Upper lobe of left lung (tissue), 6 donors: Measurements from ENCODE around the gene SIRT4. TPM values are rescaled to one million over a fixed set of nuclear protein-coding genes. Genes with fewer than 3 reads are reported as not detected.

Source experiments
- ATAC-seq, 2 donors: fragments of 200-7000 bp; cut with Tn5 transposase; one replicate each; pipeline ENCODE4 v1.9.1; 2022; ENCODE audit warnings: mild to moderate bottlenecking in 2 of 2, moderate library complexity in 2 of 2; ENCODE audit not compliant: low FRiP score in 2 of 2
- DNase-seq, 2 donors: peaks; one replicate each; pipeline ENCODE4 v3.0.0-alpha.2; 2019 to 2020
- H3K27ac ChIP-seq, 4 donors: fragments of 200-600 bp; sonication (generic); one replicate each; pipeline ENCODE4 v1.5.1; 2016 to 2019
- H3K27me3 ChIP-seq, 4 donors: fragments of 200-600 bp; sonication (generic); one replicate each; pipeline ENCODE4 v1.5.1; 2017 to 2019
- H3K36me3 ChIP-seq, 4 donors: fragments of 200-600 bp; sonication (generic); one replicate each; pipeline ENCODE4 v1.5.1; 2016 to 2019
- H3K4me1 ChIP-seq, 4 donors: fragments of 200-600 bp; sonication (generic); one replicate each; pipeline ENCODE4 v1.5.1; 2018 to 2019
- H3K4me3 ChIP-seq, 4 donors: fragments of 200-600 bp; sonication (generic); one replicate each; pipeline ENCODE4 v1.5.1; 2017 to 2019; ENCODE audit warnings: mild to moderate bottlenecking in 2 of 4, moderate library complexity in 1 of 4
- H3K9me3 ChIP-seq, 4 donors: fragments of 200-600 bp; sonication (generic); one replicate each; pipeline ENCODE4 v1.5.1; 2018 to 2019
- EP300 ChIP-seq, 4 donors: sonication (generic); formaldehyde crosslinking; IDR thresholded peaks; one replicate each; pipeline ENCODE4 v1.5.1; 2017; ENCODE audit warnings: antibody characterized with exemption in 4 of 4, control low read depth in 2 of 4
- POLR2A ChIP-seq, 4 donors: fragments of 450-650 bp; IDR thresholded peaks; one replicate each; pipeline ENCODE4 v1.5.1; 2016 to 2017; ENCODE audit warnings: antibody characterized with exemption in 4 of 4, mild to moderate bottlenecking in 2 of 4
- POLR2AphosphoS5 ChIP-seq, 2 donors: sonication (generic); formaldehyde crosslinking; IDR thresholded peaks; one replicate each; pipeline ENCODE4 v1.5.1; 2017; ENCODE audit warnings: antibody characterized with exemption in 2 of 2
- WGBS, 2 donors: methylation state at CpG; one replicate each; pipeline ENCODE4 v1.1.5; 2017 to 2018; 5-methylcytosine and 5-hydroxymethylcytosine counted together
- total RNA-seq, 6 donors: library from RNA; depleted of rRNA in 4 of 6; stranded (reverse); fragments of >200 nt in 4 of 6; gene quantifications; one replicate each; pipeline versions ENCODE4 v1.1.0 to v1.2.1, GENCODE V29; 2016 to 2021
- TF ChIP-seq, protein P1 (sequence below), 6 experiments: fragments of 450-650 bp in 4 of 6; fragments of 200-600 bp in 2 of 6; sonication (generic) in 2 of 6; IDR thresholded peaks; one replicate each; pipeline ENCODE4 v1.5.1; 2016 to 2019; ENCODE audit warnings: antibody characterized with exemption in 6 of 6
- donor health status: DM: no; HTN: no; CAD: no; lungs with moderate emphysema.
- donor health status: DM: no; HTN: yes; CAD: no; lungs with severe emphysema.

The SIRT4 gene
- total RNA-seq, 6 donors from 2014 or later: 1.00 to 5.2 (median 2.9) TPM

DNA sequence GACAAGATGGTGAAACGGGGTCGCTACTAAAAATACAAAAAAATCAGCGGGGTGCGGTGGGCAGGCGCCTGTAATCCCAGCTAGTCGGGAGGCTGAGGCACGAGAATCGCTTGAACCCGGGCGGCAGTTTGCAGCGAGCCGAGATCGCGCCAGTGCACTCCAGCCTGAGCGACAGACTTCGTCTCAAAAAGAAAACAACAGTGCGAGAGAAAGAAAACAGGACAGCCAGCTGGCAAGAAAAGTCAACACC is 9.8 kb upstream of the SIRT4 start:
- DNase-seq (peak in 1 of 2 donors; percentile 82), ATAC-seq (no peak)

DNA sequence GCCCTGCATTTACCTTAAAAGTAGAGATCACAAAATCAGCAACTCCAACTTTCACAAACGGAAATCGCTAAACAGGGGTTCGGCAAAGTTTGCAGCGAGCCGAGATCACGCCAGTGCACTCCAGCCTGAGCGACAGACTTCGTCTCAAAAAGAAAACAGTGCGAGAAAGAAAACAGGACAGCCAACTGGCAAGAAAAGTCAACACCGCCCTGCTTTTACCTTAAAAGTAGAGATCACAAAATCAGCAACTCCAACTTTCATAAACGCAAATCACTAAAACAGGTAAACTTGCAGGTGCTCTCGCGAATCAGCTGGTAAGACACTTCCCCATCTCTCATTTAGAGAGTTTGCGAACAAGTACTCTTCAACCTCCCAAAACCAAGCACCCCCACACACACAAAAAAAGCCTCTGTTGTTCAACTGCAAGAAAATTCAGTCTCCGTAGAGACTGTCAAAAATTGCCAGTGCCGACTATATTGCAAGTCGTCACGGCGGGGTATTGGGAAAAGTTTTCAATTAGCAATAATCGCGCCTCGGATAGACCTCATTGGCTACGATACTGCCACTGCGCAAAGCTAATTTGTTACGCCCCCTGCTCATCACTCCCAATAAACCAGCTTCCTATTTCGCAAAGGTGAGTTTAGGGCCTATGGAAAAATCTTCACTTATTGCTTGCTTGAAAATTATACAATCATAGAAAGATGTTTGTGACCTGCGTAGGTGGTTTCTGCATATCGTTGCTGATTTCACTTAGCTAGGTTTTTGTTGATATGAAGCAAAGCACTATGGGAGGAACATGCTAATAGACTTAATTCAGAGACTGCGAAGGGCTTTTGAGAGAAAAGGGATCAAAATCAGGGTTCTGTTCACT is 9.2 kb upstream of the SIRT4 start, which contains the start of gene RNU4-1:
Gene RNU4-1, minus strand, starts transcription at position 577 of the 871 bp plus-strand sequence.
- peak in 1 of 2 donors; percentile 73 for DNase-seq
- peak within 1 kb of the TSS; percentile 45 to 61 (median 58) for H3K4me3 ChIP-seq
- H3K27ac ChIP-seq: peak within 1 kb of the TSS; percentile 95 to 98 (median 97)
- peak; percentile 72 to 77 for ATAC-seq
- no peaks in the 10 kb centered on the region for H3K9me3 ChIP-seq
- WGBS, 2 donors: 1 to 2% methylated on average over 29 of the region's 29 CpGs
- H3K4me1 ChIP-seq: peaks cover 5 to 20% (median 9%) of the 10 kb centered on the region in 4 donors
- no peaks in the 10 kb centered on the region for H3K27me3 ChIP-seq
- no peaks in the 10 kb centered on the region for H3K36me3 ChIP-seq
- TF ChIP-seq POLR2AphosphoS5 (IDR thresholded peaks at IDR 0.05) (peak; percentile 89 to 93), POLR2A (IDR thresholded peaks at IDR 0.05) (peak in 3 of 4 donors; percentile 58 to 84 (median 83)), EP300 (IDR thresholded peaks at IDR 0.05) (peak in 1 of 4 donors; percentile 50)
- TF ChIP-seq, protein P1, sequence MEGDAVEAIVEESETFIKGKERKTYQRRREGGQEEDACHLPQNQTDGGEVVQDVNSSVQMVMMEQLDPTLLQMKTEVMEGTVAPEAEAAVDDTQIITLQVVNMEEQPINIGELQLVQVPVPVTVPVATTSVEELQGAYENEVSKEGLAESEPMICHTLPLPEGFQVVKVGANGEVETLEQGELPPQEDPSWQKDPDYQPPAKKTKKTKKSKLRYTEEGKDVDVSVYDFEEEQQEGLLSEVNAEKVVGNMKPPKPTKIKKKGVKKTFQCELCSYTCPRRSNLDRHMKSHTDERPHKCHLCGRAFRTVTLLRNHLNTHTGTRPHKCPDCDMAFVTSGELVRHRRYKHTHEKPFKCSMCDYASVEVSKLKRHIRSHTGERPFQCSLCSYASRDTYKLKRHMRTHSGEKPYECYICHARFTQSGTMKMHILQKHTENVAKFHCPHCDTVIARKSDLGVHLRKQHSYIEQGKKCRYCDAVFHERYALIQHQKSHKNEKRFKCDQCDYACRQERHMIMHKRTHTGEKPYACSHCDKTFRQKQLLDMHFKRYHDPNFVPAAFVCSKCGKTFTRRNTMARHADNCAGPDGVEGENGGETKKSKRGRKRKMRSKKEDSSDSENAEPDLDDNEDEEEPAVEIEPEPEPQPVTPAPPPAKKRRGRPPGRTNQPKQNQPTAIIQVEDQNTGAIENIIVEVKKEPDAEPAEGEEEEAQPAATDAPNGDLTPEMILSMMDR (IDR thresholded peaks at IDR 0.05): no peak

More for the DNA sequence above, 9.8 kb upstream of the SIRT4 start:
- Histone ChIP-seq H3K4me1 (peaks cover 5 to 20% (median 9%) of the 10 kb centered on the region in 4 donors), H3K36me3 (no peaks in the 10 kb centered on the region), H3K27ac (peak overlapping the region; percentile 95 to 98 (median 97)), H3K9me3 (no peaks in the 10 kb centered on the region), H3K27me3 (no peaks in the 10 kb centered on the region), H3K4me3 (peak overlapping the region; percentile 45 to 61 (median 58))
- TF ChIP-seq POLR2A (IDR thresholded peaks at IDR 0.05): no peak
- TF ChIP-seq POLR2AphosphoS5 (IDR thresholded peaks at IDR 0.05): no peak
- TF ChIP-seq, protein P1 (IDR thresholded peaks at IDR 0.05): no peak
- TF ChIP-seq EP300 (IDR thresholded peaks at IDR 0.05): no peak
- WGBS, 2 donors: 0 to 1% methylated on average over 14 to 17 of the region's 17 CpGs

DNA sequence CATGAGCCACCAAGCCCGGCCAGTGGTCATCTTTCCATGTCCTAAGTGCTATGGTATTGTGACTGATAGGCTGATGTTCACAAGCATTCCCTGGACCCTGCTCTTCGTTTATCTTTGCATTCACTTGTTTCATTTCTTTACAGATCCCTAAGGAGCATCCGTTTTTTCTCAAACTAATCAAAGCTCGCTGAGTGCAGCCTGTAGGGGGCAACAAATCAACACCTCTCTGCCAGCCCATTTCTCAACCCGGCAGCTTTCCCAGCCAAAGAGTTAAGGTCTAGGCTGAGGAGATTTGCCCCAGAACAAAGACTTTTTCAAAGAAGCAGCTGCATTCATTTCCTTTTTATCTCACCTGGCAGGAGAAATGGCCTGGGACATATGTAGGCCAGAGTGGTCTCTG is 12.1 kb downstream of the SIRT4 start:
- DNase-seq (no peak), ATAC-seq (no peak)
- Histone ChIP-seq H3K27ac (no peak overlapping the region), H3K4me1 (peaks cover 9 to 12% (median 10%) of the 10 kb centered on the region in 4 donors), H3K36me3 (no peaks in the 10 kb centered on the region), H3K4me3 (no peak overlapping the region), H3K9me3 (peaks cover 0 to 6% (median 0%) of the 10 kb centered on the region in 4 donors), H3K27me3 (no peaks in the 10 kb centered on the region)
- 65 to 71% methylated on average over 5 of the region's 5 CpGs for WGBS, 2 donors
- TF ChIP-seq, protein P1 (IDR thresholded peaks at IDR 0.05): no peak
- no peak for TF ChIP-seq POLR2A (IDR thresholded peaks at IDR 0.05)
- no peak for TF ChIP-seq POLR2AphosphoS5 (IDR thresholded peaks at IDR 0.05)
- TF ChIP-seq EP300 (IDR thresholded peaks at IDR 0.05): no peak

DNA sequence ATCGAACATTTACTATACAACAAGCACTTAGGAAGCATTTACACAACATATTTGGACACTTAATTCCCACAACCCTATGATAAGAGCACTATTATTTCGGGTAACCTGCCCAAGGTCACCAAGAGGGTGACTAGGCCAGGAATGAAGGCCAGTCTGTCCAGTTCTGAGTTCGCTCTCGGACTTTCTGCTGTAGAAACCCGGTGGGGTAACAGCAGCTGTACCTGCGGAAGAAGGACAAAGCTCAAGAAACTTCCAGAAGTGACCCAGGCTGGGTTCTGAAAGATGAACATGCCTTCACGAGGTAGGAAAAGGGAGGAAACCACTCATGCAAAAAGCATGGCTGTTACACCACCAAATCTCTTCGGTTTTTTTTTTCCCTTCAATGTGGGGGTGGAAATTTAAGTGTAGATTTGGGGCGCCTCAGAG is 14.7 kb downstream of the SIRT4 start:
- 37 to 39% methylated on average over 9 of the region's 9 CpGs for WGBS, 2 donors
- Histone ChIP-seq H3K4me3 (peak overlapping the region; percentile 54 to 68 (median 62)), H3K9me3 (peaks cover 0 to 6% (median 0%) of the 10 kb centered on the region in 4 donors), H3K27ac (peak overlapping the region; percentile 78 to 90 (median 86)), H3K36me3 (no peaks in the 10 kb centered on the region), H3K4me1 (peaks cover 9 to 12% (median 10%) of the 10 kb centered on the region in 4 donors), H3K27me3 (no peaks in the 10 kb centered on the region)
- DNase-seq (no peak), ATAC-seq (no peak)
- TF ChIP-seq, protein P1 (IDR thresholded peaks at IDR 0.05): no peak
- TF ChIP-seq POLR2A (IDR thresholded peaks at IDR 0.05) (no peak), POLR2AphosphoS5 (IDR thresholded peaks at IDR 0.05) (no peak), EP300 (IDR thresholded peaks at IDR 0.05) (no peak)
